Right ventricle myocardium inferior (tissue), 1 donor: ENCODE measurements around the gene HSP90AB1. TPM values are rescaled to one million over a fixed set of nuclear protein-coding genes. Genes with fewer than 3 reads are reported as not detected.
A peak's percentile ranks its signal among the peaks of the same experiment; 100 is the strongest.

Experiments used
- ATAC-seq: fragments of 200-7000 bp; cut with Tn5 transposase; one replicate; pipeline ENCODE4 v1.9.1; 2020; ENCODE audit warnings: mild to moderate bottlenecking, moderate library complexity
- DNase-seq: peaks from one replicate; pipeline ENCODE4 v3.0.0; 2021; ENCODE audit errors: missing footprints
- intact Hi-C: fragments of 100-400 bp; cut with DNase I; formaldehyde crosslinking; loops from one replicate; pipeline ENCODE4 v1.11.0; 2022
- total RNA-seq: library from RNA; stranded (reverse); fragmentation: NEBNext Ultra II Directional; extraction: Animal tissue kit (Norgen Biotek cat#: 25700); gene quantifications from one replicate; pipeline ENCODE4 v1.2.1, GENCODE V29; 2021
- donor health status: DM: no; HTN: yes; CAD: no; lungs with severe emphysema.

Gene HSP90AB1
- total RNA-seq, 1 donor from 2014 or later: 867 TPM

- no peak for DNase-seq
- no peak for ATAC-seq
- intact Hi-C loops: no loop called here
These were observed 45.9 kb downstream of the HSP90AB1 start for GRCh38 chr6:44292661-44293365.

GRCh38 chr6:44294832-44295791 is 48.2 kb downstream of the HSP90AB1 start:
- ATAC-seq (no peak), DNase-seq (no peak)
- intact Hi-C loops: no loop called here

GRCh38 chr6:44297063-44298038 is 50.5 kb downstream of the HSP90AB1 start:
- DNase-seq (no peak), ATAC-seq (peak; percentile 68)
- intact Hi-C loops: no loop called here

GRCh38 chr6:44298055-44298803 is 51.3 kb downstream of the HSP90AB1 start:
- intact Hi-C loops: no loop called here
- DNase-seq: no peak
- ATAC-seq: peak; percentile 1

DNA sequence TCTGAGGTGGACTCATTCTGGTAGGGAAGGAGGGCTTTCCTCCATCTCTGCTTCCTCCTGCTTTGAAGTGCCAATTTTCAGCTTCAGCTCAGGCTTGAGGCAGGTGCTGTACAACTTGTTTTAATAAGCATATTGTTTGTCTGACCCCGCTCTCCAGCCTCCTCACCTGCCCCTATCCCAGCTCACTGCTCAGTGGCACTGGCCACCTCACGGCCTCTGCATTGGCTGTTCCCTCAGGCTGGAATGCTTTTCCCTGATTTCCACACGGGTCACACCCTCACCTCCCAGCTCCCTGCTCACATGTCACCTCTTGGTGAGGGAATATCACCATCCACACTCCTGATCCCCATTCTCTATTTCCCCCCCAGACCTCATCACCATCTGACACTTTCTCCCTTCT is 52.0 kb downstream of the HSP90AB1 start:
- no peak for DNase-seq

GRCh38 chr6:44300292-44300823 is 53.5 kb downstream of the HSP90AB1 start:
- intact Hi-C loops: no loop called here
- DNase-seq: no peak
- no peak for ATAC-seq

More for the DNA sequence above, 52.0 kb downstream of the HSP90AB1 start:
- intact Hi-C loops: no loop called here
- no peak for ATAC-seq

DNA sequence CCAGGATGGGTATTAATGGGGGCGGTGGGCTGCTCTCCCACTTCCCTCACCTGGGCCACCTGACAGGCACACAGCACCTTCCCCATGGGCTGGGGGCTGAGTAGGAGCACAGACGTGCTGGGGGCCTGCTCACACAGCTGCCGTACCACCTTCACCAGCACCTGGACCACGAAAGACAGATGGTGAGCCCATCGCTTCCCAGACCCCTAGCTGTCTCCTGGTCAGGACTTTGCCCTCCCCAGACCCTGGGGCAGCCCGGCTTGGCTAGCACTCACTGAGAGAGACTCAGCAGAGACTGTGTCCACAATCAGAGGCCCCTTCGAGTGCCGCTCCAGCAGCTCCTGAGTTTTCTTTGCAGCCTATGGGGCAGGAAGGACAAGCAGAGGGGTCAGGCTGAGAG is 54.2 kb downstream of the HSP90AB1 start:
- intact Hi-C loops: no loop called here
- ATAC-seq: no peak
- DNase-seq: no peak

- intact Hi-C loops: no loop called here
- DNase-seq (no peak), ATAC-seq (no peak)
These were observed 55.1 kb downstream of the HSP90AB1 start for GRCh38 chr6:44301782-44302564.

- intact Hi-C loops: no loop called here
- DNase-seq (no peak), ATAC-seq (no peak)
These were observed 56.0 kb downstream of the HSP90AB1 start for GRCh38 chr6:44302856-44303255.

Other genes starting within 250 kb of the HSP90AB1 start
- gene MRPL14, start 119.6 kb upstream of the HSP90AB1 start, total RNA-seq: 41.7 TPM
- gene TMEM63B, start 119.5 kb upstream of the HSP90AB1 start, total RNA-seq: 44.5 TPM
- 0.27 TPM for gene CAPN11, start 88.3 kb upstream of the HSP90AB1 start, total RNA-seq
- not detected for gene MYMX, start 30.2 kb upstream of the HSP90AB1 start, total RNA-seq
- 170 TPM for gene SLC29A1, start 23.5 kb upstream of the HSP90AB1 start, total RNA-seq
- 21.3 TPM for gene SLC35B2, start 10.4 kb downstream of the HSP90AB1 start, total RNA-seq
- gene NFKBIE, start 18.4 kb downstream of the HSP90AB1 start, total RNA-seq: 2.4 TPM
- gene TMEM151B, start 23.3 kb downstream of the HSP90AB1 start, total RNA-seq: not detected
- gene AARS2, start 66.2 kb downstream of the HSP90AB1 start, total RNA-seq: 10.6 TPM
- gene SPATS1, start 95.5 kb downstream of the HSP90AB1 start, total RNA-seq: not detected
- 18.6 TPM for gene CDC5L, start 140.6 kb downstream of the HSP90AB1 start, total RNA-seq